Mammary epithelial cell (primary cell): ENCODE results near the gene BMPR2.

Source experiments
- CTCF ChIP-seq, 2 donors: IDR thresholded peaks in 1 of 2; conservative IDR thresholded peaks in 1 of 2; 2 replicates each; pipeline ENCODE4 v1.5.1; 2011 to 2012; ENCODE audit warnings: inconsistent platforms in 2 of 2, low read length in 2 of 2, mild to moderate bottlenecking in 2 of 2, control low read depth in 1 of 2, low read depth in 1 of 2; ENCODE audit not compliant: insufficient read depth in 1 of 2; ENCODE audit errors: extremely low read depth in 1 of 2
- EZH2 ChIP-seq: IDR thresholded peaks from 2 replicates; pipeline ENCODE4 v1.6.1; 2012; ENCODE audit warnings: low read length, inconsistent platforms, borderline replicate concordance

- TF ChIP-seq CTCF (conservative IDR thresholded peaks at IDR 0.05 in 1 of 2, IDR thresholded peaks at IDR 0.05 in 1 of 2; ENCODE audit: extremely low read depth in 1 of 2, insufficient read depth in 1 of 2, low read depth in 1 of 2, low read length in 2 of 2), result no peak
- TF ChIP-seq EZH2, result no peak
Measured at GRCh38 chr2:202566286-202566685, 190.2 kb downstream of the BMPR2 start.
